ENCODE data around the gene SEMA6C.
"Not testable (repeated sequence)": the region's sequence is repeated elsewhere in the genome, so short reads cannot be mapped to it uniquely, and the experiment has no call there.

Gene SEMA6C

GRCh38 chr1:151128800-151129199, 17.6 kb downstream of the SEMA6C start:
- DNase-seq, result no peak

- DNase-seq, result no peak
These were observed 21.5 kb downstream of the SEMA6C start for GRCh38 chr1:151124763-151125403.

GRCh38 chr1:151113877-151114276, 32.6 kb downstream of the SEMA6C start:
- no peak for DNase-seq

GRCh38 chr1:151108331-151108730, 38.1 kb downstream of the SEMA6C start:
- DNase-seq, result no peak

GRCh38 chr1:151106894-151107293, 39.5 kb downstream of the SEMA6C start:
- DNase-seq, result no peak

- DNase-seq, result no peak
These were observed 41.8 kb downstream of the SEMA6C start for GRCh38 chr1:151104630-151105029.

- no peak for DNase-seq
These were observed 48.3 kb downstream of the SEMA6C start for GRCh38 chr1:151098126-151098525.

GRCh38 chr1:151097426-151097825, 49.0 kb downstream of the SEMA6C start:
- not testable (repeated sequence) for DNase-seq

GRCh38 chr1:151085953-151086559, 60.4 kb downstream of the SEMA6C start:
- DNase-seq, result no peak

Measured in activated T-cell treated with anti-CD3 and anti-CD28 coated beads, Interleukin-2, amount 50 U/mL, for 48 hours (primary cell).